ENCODE data around the gene GBF1.

The GBF1 gene

DNA sequence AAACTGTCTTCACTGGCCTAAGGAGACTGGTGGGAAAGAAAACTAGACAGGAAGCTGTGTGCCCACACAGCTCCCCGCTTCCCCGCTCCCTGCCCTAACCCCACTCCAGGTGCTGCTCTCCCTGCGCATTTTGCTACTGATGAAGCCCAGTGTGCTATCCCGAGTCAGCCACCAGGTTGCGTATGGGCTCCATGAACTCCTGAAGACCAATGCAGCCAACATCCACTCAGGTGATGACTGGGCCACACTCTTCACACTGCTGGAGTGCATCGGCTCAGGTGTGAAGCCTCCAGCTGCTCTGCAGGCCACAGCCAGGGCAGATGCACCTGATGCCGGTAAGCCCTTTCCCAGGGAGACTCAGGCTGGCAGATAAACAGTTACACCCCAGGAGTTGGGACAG is 129.9 kb downstream of the GBF1 start:
- TF ChIP-seq, protein P1, sequence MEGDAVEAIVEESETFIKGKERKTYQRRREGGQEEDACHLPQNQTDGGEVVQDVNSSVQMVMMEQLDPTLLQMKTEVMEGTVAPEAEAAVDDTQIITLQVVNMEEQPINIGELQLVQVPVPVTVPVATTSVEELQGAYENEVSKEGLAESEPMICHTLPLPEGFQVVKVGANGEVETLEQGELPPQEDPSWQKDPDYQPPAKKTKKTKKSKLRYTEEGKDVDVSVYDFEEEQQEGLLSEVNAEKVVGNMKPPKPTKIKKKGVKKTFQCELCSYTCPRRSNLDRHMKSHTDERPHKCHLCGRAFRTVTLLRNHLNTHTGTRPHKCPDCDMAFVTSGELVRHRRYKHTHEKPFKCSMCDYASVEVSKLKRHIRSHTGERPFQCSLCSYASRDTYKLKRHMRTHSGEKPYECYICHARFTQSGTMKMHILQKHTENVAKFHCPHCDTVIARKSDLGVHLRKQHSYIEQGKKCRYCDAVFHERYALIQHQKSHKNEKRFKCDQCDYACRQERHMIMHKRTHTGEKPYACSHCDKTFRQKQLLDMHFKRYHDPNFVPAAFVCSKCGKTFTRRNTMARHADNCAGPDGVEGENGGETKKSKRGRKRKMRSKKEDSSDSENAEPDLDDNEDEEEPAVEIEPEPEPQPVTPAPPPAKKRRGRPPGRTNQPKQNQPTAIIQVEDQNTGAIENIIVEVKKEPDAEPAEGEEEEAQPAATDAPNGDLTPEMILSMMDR (IDR thresholded peaks at IDR 0.05; ENCODE audit: control insufficient read depth, extremely low read depth, insufficient read depth) = no peak
- H3K4me3 ChIP-seq (ENCODE audit: low read depth, low read length) = no peak overlapping the region
- no peak for DNase-seq (ENCODE audit: low read depth)

GRCh38 chr10:102375867-102376266 is 130.5 kb downstream of the GBF1 start:
- no peak for DNase-seq (ENCODE audit: low read depth)
- H3K4me3 ChIP-seq (ENCODE audit: low read depth, low read length) = no peak overlapping the region
- TF ChIP-seq, protein P1 (IDR thresholded peaks at IDR 0.05; ENCODE audit: control insufficient read depth, extremely low read depth, insufficient read depth) = no peak

DNA sequence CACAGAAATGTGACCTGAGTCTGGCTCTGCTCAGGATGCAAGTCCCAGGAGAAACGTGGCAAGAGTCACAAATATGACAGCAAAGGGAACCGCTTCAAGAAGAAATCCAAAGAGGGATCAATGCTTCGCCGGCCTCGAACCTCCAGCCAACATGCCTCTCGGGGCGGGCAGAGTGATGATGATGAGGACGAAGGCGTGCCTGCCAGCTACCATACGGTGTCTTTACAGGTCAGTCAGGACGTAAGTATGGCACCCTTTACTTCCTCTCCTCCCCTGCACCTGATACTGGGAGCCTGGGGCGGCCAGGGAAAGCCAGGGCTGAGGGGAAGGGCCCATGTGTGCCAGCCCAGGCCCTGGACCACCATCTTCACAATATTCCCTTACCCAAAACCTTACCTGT is 131.6 kb downstream of the GBF1 start:
- TF ChIP-seq, protein P1 (IDR thresholded peaks at IDR 0.05; ENCODE audit: control insufficient read depth, extremely low read depth, insufficient read depth) = no peak
- H3K4me3 ChIP-seq (ENCODE audit: low read depth, low read length) = no peak overlapping the region
- DNase-seq (ENCODE audit: low read depth) = no peak

DNA sequence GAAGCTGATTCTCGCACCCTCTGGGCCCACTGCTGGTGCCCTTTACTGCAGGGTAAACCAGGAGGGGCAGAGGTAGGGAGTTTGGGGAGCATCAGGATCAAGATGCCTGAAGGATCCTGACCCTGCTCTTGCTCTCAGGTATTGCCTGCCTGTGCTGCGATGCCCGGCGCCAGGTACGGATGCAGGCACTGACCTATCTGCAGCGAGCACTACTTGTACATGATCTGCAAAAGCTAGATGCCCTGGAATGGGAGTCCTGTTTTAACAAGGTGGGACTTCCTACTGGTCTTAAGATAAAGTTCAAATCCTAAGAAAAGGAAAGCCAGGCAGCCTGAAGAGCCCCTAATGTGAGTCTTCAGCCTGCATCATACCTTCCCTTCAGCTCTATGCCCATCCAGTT is 134.1 kb downstream of the GBF1 start:
- H3K4me3 ChIP-seq (ENCODE audit: low read depth, low read length) = no peak overlapping the region
- no peak for DNase-seq (ENCODE audit: low read depth)
- TF ChIP-seq, protein P1 (IDR thresholded peaks at IDR 0.05; ENCODE audit: control insufficient read depth, extremely low read depth, insufficient read depth) = no peak

GRCh38 chr10:102381983-102382382 is 136.7 kb downstream of the GBF1 start:
- TF ChIP-seq, protein P1 (IDR thresholded peaks at IDR 0.05; ENCODE audit: control insufficient read depth, extremely low read depth, insufficient read depth) = no peak
- H3K4me3 ChIP-seq (ENCODE audit: low read depth, low read length) = no peak overlapping the region
- no peak for DNase-seq (ENCODE audit: low read depth)

DNA sequence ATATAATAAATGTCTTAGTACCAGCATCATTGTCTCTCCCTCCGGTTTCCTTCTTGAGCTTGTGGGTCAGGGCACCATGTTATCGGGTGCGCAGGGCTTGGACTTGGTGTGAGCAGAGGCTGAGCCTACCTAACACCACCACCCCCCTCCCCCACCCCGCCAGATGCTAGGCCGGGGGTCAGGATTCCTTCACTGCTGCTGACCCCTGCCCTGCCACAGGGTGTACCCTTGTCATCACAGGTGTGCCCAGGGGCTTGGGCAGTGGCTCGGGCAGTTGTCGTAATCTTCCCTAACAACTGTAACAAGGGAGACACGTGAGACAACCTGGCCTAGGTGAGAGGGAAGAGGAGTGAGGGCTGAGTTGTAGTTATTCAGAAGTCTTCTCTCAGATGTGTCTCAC is 137.5 kb downstream of the GBF1 start:
- no peak overlapping the region for H3K4me3 ChIP-seq (ENCODE audit: low read depth, low read length)
- no peak for DNase-seq (ENCODE audit: low read depth)
- TF ChIP-seq, protein P1 (IDR thresholded peaks at IDR 0.05; ENCODE audit: control insufficient read depth, extremely low read depth, insufficient read depth) = no peak

GRCh38 chr10:102384053-102384452 is 138.7 kb downstream of the GBF1 start:
- no peak overlapping the region for H3K4me3 ChIP-seq (ENCODE audit: low read depth, low read length)
- TF ChIP-seq, protein P1 (IDR thresholded peaks at IDR 0.05; ENCODE audit: control insufficient read depth, extremely low read depth, insufficient read depth) = no peak
- no peak for DNase-seq (ENCODE audit: low read depth)
